ENCODE measurements around the gene CEP43. TPM values are rescaled to one million over a fixed set of nuclear protein-coding genes. Genes with fewer than 3 reads are reported as not detected.

The CEP43 gene
- polyA plus RNA-seq, 2 donors, result 6.1 to 6.9 TPM

GRCh38 chr6:166987930-166988329 is 11.3 kb upstream of the CEP43 start:
- Histone ChIP-seq H3K27ac (ENCODE audit: low read depth in 2 of 2, low read length in 1 of 2) (no peak overlapping the region), H3K36me3 (ENCODE audit: control insufficient read depth in 2 of 2, insufficient read depth in 2 of 2, low read length in 1 of 2) (no peaks in the 10 kb centered on the region), H3K9me3 (ENCODE audit: control insufficient read depth in 2 of 2, insufficient read depth in 1 of 2, low read depth in 1 of 2, low read length in 1 of 2) (no peaks in the 10 kb centered on the region), H3K4me3 (ENCODE audit: low read depth in 1 of 2, low read length in 2 of 2) (no peak overlapping the region), H3K4me1 (ENCODE audit: control insufficient read depth in 2 of 2, insufficient read depth in 2 of 2, low read length in 1 of 2) (no peaks in the 10 kb centered on the region), H3K27me3 (ENCODE audit: control insufficient read depth in 1 of 2, insufficient read depth in 2 of 2, low read length in 2 of 2) (no peaks in the 10 kb centered on the region)
- WGBS, 2 donors, result 78 to 83% methylated on average over 3 of the region's 3 CpGs

GRCh38 chr6:166988674-166989201 is 10.5 kb upstream of the CEP43 start:
- H3K27ac ChIP-seq (ENCODE audit: low read depth in 2 of 2, low read length in 1 of 2), result no peak overlapping the region
- H3K36me3 ChIP-seq (ENCODE audit: control insufficient read depth in 2 of 2, insufficient read depth in 2 of 2, low read length in 1 of 2), result no peaks in the 10 kb centered on the region
- no peak overlapping the region for H3K4me3 ChIP-seq (ENCODE audit: low read depth in 1 of 2, low read length in 2 of 2)
- H3K27me3 ChIP-seq (ENCODE audit: control insufficient read depth in 1 of 2, insufficient read depth in 2 of 2, low read length in 2 of 2), result no peaks in the 10 kb centered on the region
- H3K4me1 ChIP-seq (ENCODE audit: control insufficient read depth in 2 of 2, insufficient read depth in 2 of 2, low read length in 1 of 2), result no peaks in the 10 kb centered on the region
- WGBS, 2 donors, result 57 to 76% methylated on average over 3 of the region's 3 CpGs
- no peaks in the 10 kb centered on the region for H3K9me3 ChIP-seq (ENCODE audit: control insufficient read depth in 2 of 2, insufficient read depth in 1 of 2, low read depth in 1 of 2, low read length in 1 of 2)

- Histone ChIP-seq H3K36me3 (ENCODE audit: control insufficient read depth in 2 of 2, insufficient read depth in 2 of 2, low read length in 1 of 2) (no peaks in the 10 kb centered on the region), H3K4me1 (ENCODE audit: control insufficient read depth in 2 of 2, insufficient read depth in 2 of 2, low read length in 1 of 2) (no peaks in the 10 kb centered on the region), H3K27ac (ENCODE audit: low read depth in 2 of 2, low read length in 1 of 2) (no peak overlapping the region), H3K4me3 (ENCODE audit: low read depth in 1 of 2, low read length in 2 of 2) (no peak overlapping the region), H3K27me3 (ENCODE audit: control insufficient read depth in 1 of 2, insufficient read depth in 2 of 2, low read length in 2 of 2) (no peaks in the 10 kb centered on the region), H3K9me3 (ENCODE audit: control insufficient read depth in 2 of 2, insufficient read depth in 1 of 2, low read depth in 1 of 2, low read length in 1 of 2) (no peaks in the 10 kb centered on the region)
- WGBS, 2 donors, result 56 to 62% methylated on average over 10 of the region's 10 CpGs
Measured at GRCh38 chr6:166989427-166990032, 9.7 kb upstream of the CEP43 start.

GRCh38 chr6:166996406-166996805 is 2.8 kb upstream of the CEP43 start:
- H3K9me3 ChIP-seq (ENCODE audit: control insufficient read depth in 2 of 2, insufficient read depth in 1 of 2, low read depth in 1 of 2, low read length in 1 of 2), result no peaks in the 10 kb centered on the region
- no peaks in the 10 kb centered on the region for H3K27me3 ChIP-seq (ENCODE audit: control insufficient read depth in 1 of 2, insufficient read depth in 2 of 2, low read length in 2 of 2)
- no peak overlapping the region for H3K27ac ChIP-seq (ENCODE audit: low read depth in 2 of 2, low read length in 1 of 2)
- H3K4me1 ChIP-seq (ENCODE audit: control insufficient read depth in 2 of 2, insufficient read depth in 2 of 2, low read length in 1 of 2), result peaks cover 0 to 4% of the 10 kb centered on the region in 2 donors
- H3K36me3 ChIP-seq (ENCODE audit: control insufficient read depth in 2 of 2, insufficient read depth in 2 of 2, low read length in 1 of 2), result peaks cover 0 to 4% of the 10 kb centered on the region in 2 donors
- H3K4me3 ChIP-seq (ENCODE audit: low read depth in 1 of 2, low read length in 2 of 2), result no peak overlapping the region
- WGBS, 2 donors, result 93 to 97% methylated on average over 7 of the region's 7 CpGs

GRCh38 chr6:166997348-166997747 is 1.8 kb upstream of the CEP43 start:
- WGBS, 2 donors, result 71 to 89% methylated on average over 3 of the region's 3 CpGs
- H3K27ac ChIP-seq (ENCODE audit: low read depth in 2 of 2, low read length in 1 of 2), result no peak overlapping the region
- H3K4me1 ChIP-seq (ENCODE audit: control insufficient read depth in 2 of 2, insufficient read depth in 2 of 2, low read length in 1 of 2), result peaks cover 0 to 4% of the 10 kb centered on the region in 2 donors
- no peaks in the 10 kb centered on the region for H3K9me3 ChIP-seq (ENCODE audit: control insufficient read depth in 2 of 2, insufficient read depth in 1 of 2, low read depth in 1 of 2, low read length in 1 of 2)
- H3K4me3 ChIP-seq (ENCODE audit: low read depth in 1 of 2, low read length in 2 of 2), result peak overlapping the region in 1 of 2 donors; percentile 95
- peaks cover 0 to 4% of the 10 kb centered on the region in 2 donors for H3K36me3 ChIP-seq (ENCODE audit: control insufficient read depth in 2 of 2, insufficient read depth in 2 of 2, low read length in 1 of 2)
- H3K27me3 ChIP-seq (ENCODE audit: control insufficient read depth in 1 of 2, insufficient read depth in 2 of 2, low read length in 2 of 2), result no peaks in the 10 kb centered on the region

- Histone ChIP-seq H3K9me3 (ENCODE audit: control insufficient read depth in 2 of 2, insufficient read depth in 1 of 2, low read depth in 1 of 2, low read length in 1 of 2) (no peaks in the 10 kb centered on the region), H3K4me3 (ENCODE audit: low read depth in 1 of 2, low read length in 2 of 2) (peak overlapping the region; percentile 95 to 99), H3K4me1 (ENCODE audit: control insufficient read depth in 2 of 2, insufficient read depth in 2 of 2, low read length in 1 of 2) (peaks cover 0 to 4% of the 10 kb centered on the region in 2 donors), H3K27ac (ENCODE audit: low read depth in 2 of 2, low read length in 1 of 2) (peak overlapping the region; percentile 27 to 79), H3K36me3 (ENCODE audit: control insufficient read depth in 2 of 2, insufficient read depth in 2 of 2, low read length in 1 of 2) (peaks cover 0 to 4% of the 10 kb centered on the region in 2 donors), H3K27me3 (ENCODE audit: control insufficient read depth in 1 of 2, insufficient read depth in 2 of 2, low read length in 2 of 2) (no peaks in the 10 kb centered on the region)
- WGBS, 2 donors, result 4 to 5% methylated on average over 32 to 38 of the region's 38 CpGs
Measured at GRCh38 chr6:166997768-166998255, 1.4 kb upstream of the CEP43 start.

- Histone ChIP-seq H3K9me3 (ENCODE audit: control insufficient read depth in 2 of 2, insufficient read depth in 1 of 2, low read depth in 1 of 2, low read length in 1 of 2) (no peaks in the 10 kb centered on the region), H3K36me3 (ENCODE audit: control insufficient read depth in 2 of 2, insufficient read depth in 2 of 2, low read length in 1 of 2) (peaks cover 0 to 4% of the 10 kb centered on the region in 2 donors), H3K27me3 (ENCODE audit: control insufficient read depth in 1 of 2, insufficient read depth in 2 of 2, low read length in 2 of 2) (no peaks in the 10 kb centered on the region), H3K4me3 (ENCODE audit: low read depth in 1 of 2, low read length in 2 of 2) (peak overlapping the region; percentile 95 to 99), H3K27ac (ENCODE audit: low read depth in 2 of 2, low read length in 1 of 2) (peak overlapping the region; percentile 27 to 79), H3K4me1 (ENCODE audit: control insufficient read depth in 2 of 2, insufficient read depth in 2 of 2, low read length in 1 of 2) (peaks cover 0 to 4% of the 10 kb centered on the region in 2 donors)
- WGBS, 2 donors, result 0% methylated on average over 69 to 96 of the region's 96 CpGs
Measured at GRCh38 chr6:166998256-166999144, 697 bp upstream of the CEP43 start.

GRCh38 chr6:166999884-167000253 is 672 bp downstream of the CEP43 start:
- H3K4me3 ChIP-seq (ENCODE audit: low read depth in 1 of 2, low read length in 2 of 2), result peak overlapping the region; percentile 95 to 99
- peaks cover 0 to 4% of the 10 kb centered on the region in 2 donors for H3K4me1 ChIP-seq (ENCODE audit: control insufficient read depth in 2 of 2, insufficient read depth in 2 of 2, low read length in 1 of 2)
- H3K36me3 ChIP-seq (ENCODE audit: control insufficient read depth in 2 of 2, insufficient read depth in 2 of 2, low read length in 1 of 2), result peaks cover 0 to 4% of the 10 kb centered on the region in 2 donors
- no peaks in the 10 kb centered on the region for H3K27me3 ChIP-seq (ENCODE audit: control insufficient read depth in 1 of 2, insufficient read depth in 2 of 2, low read length in 2 of 2)
- WGBS, 2 donors, result 2 to 3% methylated on average over 10 of the region's 10 CpGs
- no peaks in the 10 kb centered on the region for H3K9me3 ChIP-seq (ENCODE audit: control insufficient read depth in 2 of 2, insufficient read depth in 1 of 2, low read depth in 1 of 2, low read length in 1 of 2)
- H3K27ac ChIP-seq (ENCODE audit: low read depth in 2 of 2, low read length in 1 of 2), result no peak overlapping the region

- peaks cover 0 to 4% of the 10 kb centered on the region in 2 donors for H3K36me3 ChIP-seq (ENCODE audit: control insufficient read depth in 2 of 2, insufficient read depth in 2 of 2, low read length in 1 of 2)
- H3K27me3 ChIP-seq (ENCODE audit: control insufficient read depth in 1 of 2, insufficient read depth in 2 of 2, low read length in 2 of 2), result no peaks in the 10 kb centered on the region
- no peak overlapping the region for H3K4me3 ChIP-seq (ENCODE audit: low read depth in 1 of 2, low read length in 2 of 2)
- H3K9me3 ChIP-seq (ENCODE audit: control insufficient read depth in 2 of 2, insufficient read depth in 1 of 2, low read depth in 1 of 2, low read length in 1 of 2), result no peaks in the 10 kb centered on the region
- WGBS, 2 donors, result 73 to 88% methylated on average over 2 of the region's 2 CpGs
- peaks cover 0 to 4% of the 10 kb centered on the region in 2 donors for H3K4me1 ChIP-seq (ENCODE audit: control insufficient read depth in 2 of 2, insufficient read depth in 2 of 2, low read length in 1 of 2)
- H3K27ac ChIP-seq (ENCODE audit: low read depth in 2 of 2, low read length in 1 of 2), result no peak overlapping the region
Measured at GRCh38 chr6:167000759-167001158, 1.6 kb downstream of the CEP43 start.

All from esophagus (tissue), 2 donors.